ENCODE measurements around the gene VAMP1.

GRCh38 chr12:6466184-6466573 is 4.3 kb downstream of the VAMP1 start:
- no peak for TF ChIP-seq CTCF (IDR thresholded peaks at IDR 0.05; ENCODE audit: insufficient read depth, low read length)
- TF ChIP-seq REST (IDR thresholded peaks at IDR 0.05; ENCODE audit: insufficient replicate concordance, low read depth) = no peak
- no peak for TF ChIP-seq POLR2AphosphoS5 (IDR thresholded peaks at IDR 0.05; ENCODE audit: low read depth)

Data from HL-60 (cell line).